ENCODE measurements around the gene OGFR.

Gene OGFR

DNA sequence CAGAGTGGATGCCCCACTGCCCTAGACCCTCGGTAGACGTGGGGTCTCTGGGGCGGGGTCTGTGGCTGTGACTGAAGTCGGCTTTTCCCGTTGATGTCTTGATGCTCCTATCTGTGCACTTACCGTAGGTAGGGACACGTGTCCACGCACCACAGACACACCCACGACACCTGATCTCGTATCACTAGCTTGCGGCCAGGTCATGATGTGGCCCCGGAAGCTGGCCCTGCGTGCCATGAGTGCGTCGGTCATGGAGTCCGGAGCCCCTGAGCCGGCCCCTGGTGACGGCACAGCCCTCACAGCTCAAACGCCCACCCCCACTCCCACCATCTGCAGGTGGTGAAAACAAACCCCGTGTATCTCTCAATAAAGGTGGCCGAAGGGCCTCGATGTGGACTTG is 42.3 kb upstream of the OGFR start:
- Histone ChIP-seq H3K4me1 (ENCODE audit: control insufficient read depth, insufficient read depth, low read length, poor library complexity, severe bottlenecking) (no peaks in the 10 kb centered on the region), H3K27ac (ENCODE audit: insufficient read depth, low read length, poor library complexity, severe bottlenecking) (no peak overlapping the region), H3K9me3 (ENCODE audit: control insufficient read depth, low read length) (no peaks in the 10 kb centered on the region), H3K4me3 (ENCODE audit: insufficient read depth, low read depth, low read length, poor library complexity, severe bottlenecking) (no peak overlapping the region), H3K36me3 (ENCODE audit: control insufficient read depth, insufficient read depth, low read length) (no peaks in the 10 kb centered on the region), H3K27me3 (replicated peaks; ENCODE audit: control insufficient read depth, insufficient read depth, low read length, poor library complexity, severe bottlenecking) (no peaks in the 10 kb centered on the region)
- no peak for DNase-seq

DNA sequence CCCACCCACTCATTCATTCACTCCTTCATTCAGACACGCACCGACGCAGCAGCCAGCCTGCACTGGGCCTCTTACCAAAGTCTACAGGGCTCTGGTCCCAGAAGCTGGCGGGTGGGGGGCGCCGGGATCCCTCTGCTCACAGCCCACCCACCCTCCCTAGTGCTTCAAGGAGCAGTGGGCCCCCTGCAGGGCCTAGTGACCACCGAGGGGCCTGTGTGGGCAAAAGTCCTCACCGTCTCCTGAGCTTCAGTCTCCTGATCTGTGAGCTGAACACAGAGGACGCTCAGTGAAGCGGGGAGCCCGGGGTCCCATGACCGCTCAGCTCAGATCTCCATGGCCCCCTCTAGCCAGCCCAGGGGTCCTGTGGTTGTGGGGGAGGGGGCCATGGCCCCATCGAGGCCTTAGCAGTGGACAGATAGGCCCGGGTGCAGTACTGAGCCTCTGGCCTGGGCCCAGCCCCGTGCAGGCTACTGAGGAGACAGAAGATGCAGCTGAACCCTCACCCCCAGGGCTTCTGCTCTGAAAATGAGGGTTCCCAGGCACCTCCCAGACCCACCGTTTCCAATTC is 41.8 kb upstream of the OGFR start:
- Histone ChIP-seq H3K27ac (ENCODE audit: insufficient read depth, low read length, poor library complexity, severe bottlenecking) (no peak overlapping the region), H3K27me3 (replicated peaks; ENCODE audit: control insufficient read depth, insufficient read depth, low read length, poor library complexity, severe bottlenecking) (no peaks in the 10 kb centered on the region), H3K9me3 (ENCODE audit: control insufficient read depth, low read length) (no peaks in the 10 kb centered on the region), H3K4me3 (ENCODE audit: insufficient read depth, low read depth, low read length, poor library complexity, severe bottlenecking) (no peak overlapping the region), H3K4me1 (ENCODE audit: control insufficient read depth, insufficient read depth, low read length, poor library complexity, severe bottlenecking) (no peaks in the 10 kb centered on the region), H3K36me3 (ENCODE audit: control insufficient read depth, insufficient read depth, low read length) (no peaks in the 10 kb centered on the region)
- no peak for DNase-seq

DNA sequence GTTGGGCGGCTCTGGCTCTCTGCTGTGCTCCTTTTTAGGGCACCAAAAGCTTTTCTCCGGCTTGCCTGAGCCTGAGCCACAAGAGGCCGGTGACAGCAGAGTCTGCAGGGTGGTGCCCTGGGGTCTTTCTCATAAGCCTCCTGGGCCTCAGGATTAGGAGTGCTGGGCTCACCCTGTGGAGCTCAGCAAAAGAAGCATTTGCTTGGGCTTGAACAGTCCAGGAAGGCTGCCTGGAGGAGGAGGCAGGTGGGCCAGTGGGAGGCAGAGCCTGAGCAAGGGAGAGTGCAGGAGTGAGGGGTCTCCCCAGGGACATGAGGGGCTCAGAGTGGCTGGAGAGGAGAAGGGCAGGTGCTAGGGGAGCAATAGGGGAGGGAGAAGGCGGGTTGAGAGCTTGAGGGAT is 41.2 kb upstream of the OGFR start:
- Histone ChIP-seq H3K27me3 (replicated peaks; ENCODE audit: control insufficient read depth, insufficient read depth, low read length, poor library complexity, severe bottlenecking) (no peaks in the 10 kb centered on the region), H3K4me1 (ENCODE audit: control insufficient read depth, insufficient read depth, low read length, poor library complexity, severe bottlenecking) (no peaks in the 10 kb centered on the region)

DNA sequence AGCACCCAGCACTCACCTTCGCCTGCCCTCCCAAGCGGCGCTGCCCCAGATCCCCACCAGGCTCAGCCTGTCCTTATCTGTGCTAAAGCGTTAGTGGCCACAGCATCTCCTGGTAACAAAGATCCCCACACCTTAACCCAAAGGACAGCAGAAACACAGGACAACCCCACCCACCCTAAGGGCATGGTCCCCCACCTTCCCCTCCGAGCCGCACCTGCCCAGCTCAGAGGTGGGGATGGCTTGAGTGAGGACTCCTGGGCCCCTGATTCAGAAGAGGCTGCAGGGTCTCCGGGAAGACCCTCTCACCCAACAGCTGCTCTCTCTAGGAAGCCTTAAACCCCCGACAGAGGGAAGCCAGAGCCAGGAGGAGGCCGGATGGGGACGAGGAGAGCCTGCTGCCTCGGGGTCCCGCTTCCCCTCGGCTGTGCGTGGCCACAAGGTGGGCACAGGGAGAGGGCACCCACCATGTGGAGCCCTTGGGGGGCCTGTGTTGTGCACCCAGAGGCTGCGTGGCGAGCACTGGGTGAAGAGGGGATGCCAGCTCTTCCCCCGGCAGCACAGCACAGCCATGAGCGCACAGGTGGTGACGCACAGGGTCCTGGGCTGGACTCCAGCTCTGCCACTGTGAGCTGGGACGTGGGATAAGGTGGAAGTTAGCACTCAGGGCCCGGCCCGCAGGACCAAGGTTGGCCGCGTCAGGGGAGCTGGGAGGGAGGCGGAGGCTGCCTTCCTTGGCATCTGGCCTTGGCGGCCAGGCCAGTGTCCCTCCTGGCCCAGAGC is 40.3 kb upstream of the OGFR start:
- no peaks in the 10 kb centered on the region for H3K9me3 ChIP-seq (ENCODE audit: control insufficient read depth, low read length)
- H3K27ac ChIP-seq (ENCODE audit: insufficient read depth, low read length, poor library complexity, severe bottlenecking): no peak overlapping the region
- H3K4me1 ChIP-seq (ENCODE audit: control insufficient read depth, insufficient read depth, low read length, poor library complexity, severe bottlenecking): no peaks in the 10 kb centered on the region
- H3K36me3 ChIP-seq (ENCODE audit: control insufficient read depth, insufficient read depth, low read length): no peaks in the 10 kb centered on the region
- no peak overlapping the region for H3K4me3 ChIP-seq (ENCODE audit: insufficient read depth, low read depth, low read length, poor library complexity, severe bottlenecking)
- no peaks in the 10 kb centered on the region for H3K27me3 ChIP-seq (replicated peaks; ENCODE audit: control insufficient read depth, insufficient read depth, low read length, poor library complexity, severe bottlenecking)
- no peak for DNase-seq

More for the DNA sequence above, 41.2 kb upstream of the OGFR start:
- Histone ChIP-seq H3K36me3 (ENCODE audit: control insufficient read depth, insufficient read depth, low read length) (no peaks in the 10 kb centered on the region), H3K4me3 (ENCODE audit: insufficient read depth, low read depth, low read length, poor library complexity, severe bottlenecking) (no peak overlapping the region), H3K9me3 (ENCODE audit: control insufficient read depth, low read length) (no peaks in the 10 kb centered on the region), H3K27ac (ENCODE audit: insufficient read depth, low read length, poor library complexity, severe bottlenecking) (no peak overlapping the region)
- DNase-seq: no peak

DNA sequence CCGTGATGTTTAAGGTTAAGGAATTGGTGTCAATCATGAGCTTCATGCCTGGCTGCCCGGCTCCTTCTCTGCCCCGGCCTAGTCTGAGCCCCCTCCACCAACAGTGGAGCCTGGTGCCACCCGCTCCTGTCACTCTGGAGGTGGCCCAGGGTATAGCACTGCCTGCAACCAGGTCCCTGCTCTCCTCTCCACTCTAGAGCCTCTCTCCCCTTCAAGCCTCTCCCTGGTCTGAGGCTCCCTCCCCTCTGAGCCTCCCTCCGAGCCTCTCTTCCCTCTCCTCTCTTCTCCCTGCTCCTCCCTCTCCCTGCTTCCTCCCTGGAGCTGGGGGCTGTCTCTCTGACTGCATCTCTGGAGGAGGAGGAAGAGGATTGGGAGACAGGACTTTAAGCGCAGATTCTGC is 39.6 kb upstream of the OGFR start:
- Histone ChIP-seq H3K4me1 (ENCODE audit: control insufficient read depth, insufficient read depth, low read length, poor library complexity, severe bottlenecking) (no peaks in the 10 kb centered on the region), H3K36me3 (ENCODE audit: control insufficient read depth, insufficient read depth, low read length) (no peaks in the 10 kb centered on the region), H3K9me3 (ENCODE audit: control insufficient read depth, low read length) (no peaks in the 10 kb centered on the region), H3K27ac (ENCODE audit: insufficient read depth, low read length, poor library complexity, severe bottlenecking) (no peak overlapping the region), H3K27me3 (replicated peaks; ENCODE audit: control insufficient read depth, insufficient read depth, low read length, poor library complexity, severe bottlenecking) (no peaks in the 10 kb centered on the region), H3K4me3 (ENCODE audit: insufficient read depth, low read depth, low read length, poor library complexity, severe bottlenecking) (no peak overlapping the region)
- DNase-seq: no peak

DNA sequence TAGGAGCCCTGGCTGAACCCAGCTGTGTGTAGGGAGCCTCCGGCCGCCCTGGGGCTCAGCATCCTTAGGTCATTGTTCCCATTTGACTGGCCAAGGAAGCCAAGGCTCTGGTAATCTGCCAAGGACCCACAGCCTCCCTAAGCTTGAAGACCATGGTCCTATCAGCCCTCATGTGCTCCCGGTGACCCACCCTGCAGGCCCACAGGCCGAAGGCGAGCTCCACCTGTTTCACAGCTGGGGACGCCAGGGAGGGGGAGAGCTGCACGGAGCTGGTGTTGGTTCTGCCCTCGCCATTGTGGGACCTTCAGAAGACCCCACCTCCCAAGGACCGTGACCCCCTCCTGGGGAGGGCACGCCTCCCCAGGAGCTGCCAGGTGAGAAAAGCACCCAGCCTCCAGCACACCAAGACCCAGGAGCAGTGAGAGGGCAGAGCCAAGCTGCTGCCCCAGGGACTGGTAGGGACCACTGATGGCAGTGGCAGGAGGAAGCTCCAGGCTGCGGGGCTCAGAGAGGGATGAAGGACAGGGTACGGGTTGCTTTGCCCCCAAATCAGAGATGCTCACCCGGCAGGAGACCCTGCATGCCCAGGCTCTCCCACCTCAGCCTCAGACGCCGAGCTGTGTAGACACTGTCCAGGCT is 39.1 kb upstream of the OGFR start:
- Histone ChIP-seq H3K9me3 (ENCODE audit: control insufficient read depth, low read length) (no peaks in the 10 kb centered on the region), H3K4me1 (ENCODE audit: control insufficient read depth, insufficient read depth, low read length, poor library complexity, severe bottlenecking) (no peaks in the 10 kb centered on the region), H3K27me3 (replicated peaks; ENCODE audit: control insufficient read depth, insufficient read depth, low read length, poor library complexity, severe bottlenecking) (no peaks in the 10 kb centered on the region), H3K27ac (ENCODE audit: insufficient read depth, low read length, poor library complexity, severe bottlenecking) (no peak overlapping the region), H3K36me3 (ENCODE audit: control insufficient read depth, insufficient read depth, low read length) (no peaks in the 10 kb centered on the region), H3K4me3 (ENCODE audit: insufficient read depth, low read depth, low read length, poor library complexity, severe bottlenecking) (no peak overlapping the region)
- no peak for DNase-seq

DNA sequence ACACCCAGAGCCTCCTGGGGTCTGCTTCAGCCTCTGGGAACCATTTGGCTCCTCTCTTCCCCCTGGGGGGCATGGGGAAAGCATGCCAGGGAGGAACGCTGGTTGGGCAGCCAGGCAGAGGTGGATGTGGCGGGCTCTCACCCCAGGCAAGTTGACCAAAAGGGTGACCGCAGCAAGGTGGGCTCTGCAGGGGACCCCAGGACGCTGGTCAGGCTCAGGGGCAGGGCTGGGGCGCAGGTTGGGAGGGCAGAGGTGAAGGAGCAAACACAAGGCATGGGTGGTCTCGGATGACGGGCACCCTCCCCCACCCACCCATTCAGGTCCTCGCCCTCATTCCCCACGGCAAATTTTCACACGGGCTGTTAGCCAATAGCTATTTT is 38.6 kb upstream of the OGFR start:
- no peaks in the 10 kb centered on the region for H3K27me3 ChIP-seq (replicated peaks; ENCODE audit: control insufficient read depth, insufficient read depth, low read length, poor library complexity, severe bottlenecking)

DNA sequence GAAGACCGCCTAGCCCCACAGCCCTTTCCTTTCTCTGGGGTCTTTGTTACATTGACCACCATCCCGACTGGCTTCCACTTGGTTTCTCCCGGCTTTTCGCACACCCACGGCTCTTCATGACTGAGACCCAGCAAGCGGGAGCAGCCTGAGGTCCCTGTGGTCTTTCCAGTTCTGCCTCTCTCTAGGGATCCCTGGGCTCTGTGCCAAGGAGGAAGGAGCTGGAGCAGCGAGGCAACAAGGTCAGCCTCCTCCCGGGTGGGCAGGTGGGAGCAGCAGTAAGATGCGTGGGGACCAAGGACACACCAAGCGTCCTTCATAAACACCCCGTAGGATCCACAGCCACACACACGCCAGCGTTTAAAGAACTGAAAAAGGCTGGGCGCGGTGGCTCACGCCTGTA is 37.9 kb upstream of the OGFR start:
- Histone ChIP-seq H3K27me3 (replicated peaks; ENCODE audit: control insufficient read depth, insufficient read depth, low read length, poor library complexity, severe bottlenecking) (no peaks in the 10 kb centered on the region), H3K27ac (ENCODE audit: insufficient read depth, low read length, poor library complexity, severe bottlenecking) (no peak overlapping the region), H3K4me3 (ENCODE audit: insufficient read depth, low read depth, low read length, poor library complexity, severe bottlenecking) (no peak overlapping the region), H3K36me3 (ENCODE audit: control insufficient read depth, insufficient read depth, low read length) (no peaks in the 10 kb centered on the region), H3K4me1 (ENCODE audit: control insufficient read depth, insufficient read depth, low read length, poor library complexity, severe bottlenecking) (no peaks in the 10 kb centered on the region), H3K9me3 (ENCODE audit: control insufficient read depth, low read length) (no peaks in the 10 kb centered on the region)
- no peak for DNase-seq

More for the DNA sequence above, 38.6 kb upstream of the OGFR start:
- Histone ChIP-seq H3K9me3 (ENCODE audit: control insufficient read depth, low read length) (no peaks in the 10 kb centered on the region), H3K36me3 (ENCODE audit: control insufficient read depth, insufficient read depth, low read length) (no peaks in the 10 kb centered on the region), H3K4me3 (ENCODE audit: insufficient read depth, low read depth, low read length, poor library complexity, severe bottlenecking) (no peak overlapping the region), H3K4me1 (ENCODE audit: control insufficient read depth, insufficient read depth, low read length, poor library complexity, severe bottlenecking) (no peaks in the 10 kb centered on the region), H3K27ac (ENCODE audit: insufficient read depth, low read length, poor library complexity, severe bottlenecking) (no peak overlapping the region)
- no peak for DNase-seq

DNA sequence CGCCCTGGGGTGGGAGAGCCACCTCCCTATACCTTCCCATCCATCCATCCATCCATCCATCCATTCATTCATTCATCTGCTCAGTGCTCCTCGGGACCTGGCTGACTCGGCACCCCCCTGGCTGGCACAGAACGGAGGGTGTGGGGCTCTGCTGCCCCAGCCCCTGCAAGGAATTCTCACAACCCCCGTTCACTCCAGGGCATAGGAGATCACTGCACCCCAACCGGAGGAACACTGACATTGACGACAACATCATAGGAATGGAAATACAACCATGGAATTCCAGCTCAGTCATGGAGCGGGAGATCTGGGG is 36.4 kb upstream of the OGFR start:
- Histone ChIP-seq H3K36me3 (ENCODE audit: control insufficient read depth, insufficient read depth, low read length) (no peaks in the 10 kb centered on the region), H3K27me3 (replicated peaks; ENCODE audit: control insufficient read depth, insufficient read depth, low read length, poor library complexity, severe bottlenecking) (no peaks in the 10 kb centered on the region)
- no peak for DNase-seq

DNA sequence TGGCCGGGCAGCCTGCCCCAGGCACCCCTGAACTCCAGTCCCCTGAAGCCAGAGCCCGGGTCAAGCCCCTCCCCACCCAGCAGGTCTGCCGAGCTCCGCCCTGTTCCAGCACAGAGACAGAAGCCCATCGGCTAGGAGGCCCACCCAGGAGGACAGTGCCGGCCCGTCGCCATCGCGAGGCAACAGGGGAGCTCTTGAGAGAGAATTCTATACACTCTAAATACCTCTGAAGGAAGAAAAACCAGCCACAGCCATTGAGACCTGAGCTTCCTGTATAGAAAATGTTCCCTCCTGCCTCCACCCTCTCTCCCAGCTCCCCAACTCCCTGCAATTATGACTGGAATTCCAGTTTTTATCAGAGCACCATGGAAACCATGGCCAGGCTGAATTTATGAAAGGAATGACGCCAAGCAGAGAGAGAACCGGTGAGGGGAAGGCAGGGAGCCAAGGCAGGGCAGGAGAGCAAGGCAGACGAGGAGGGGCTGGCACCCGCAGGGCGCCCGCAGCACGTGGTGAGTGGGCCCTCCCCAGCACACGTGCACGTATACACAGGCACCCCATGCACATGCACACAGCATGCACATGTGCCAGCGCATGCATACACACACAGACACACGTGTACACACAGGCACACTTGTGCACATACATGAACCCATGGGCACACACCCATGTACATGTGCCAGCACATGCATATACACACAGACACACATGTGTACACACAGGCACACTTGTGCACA is 35.9 kb upstream of the OGFR start:
- no peak overlapping the region for H3K4me3 ChIP-seq (ENCODE audit: insufficient read depth, low read depth, low read length, poor library complexity, severe bottlenecking)
- no peaks in the 10 kb centered on the region for H3K4me1 ChIP-seq (ENCODE audit: control insufficient read depth, insufficient read depth, low read length, poor library complexity, severe bottlenecking)
- no peak overlapping the region for H3K27ac ChIP-seq (ENCODE audit: insufficient read depth, low read length, poor library complexity, severe bottlenecking)
- H3K9me3 ChIP-seq (ENCODE audit: control insufficient read depth, low read length): no peaks in the 10 kb centered on the region
- no peaks in the 10 kb centered on the region for H3K36me3 ChIP-seq (ENCODE audit: control insufficient read depth, insufficient read depth, low read length)
- no peaks in the 10 kb centered on the region for H3K27me3 ChIP-seq (replicated peaks; ENCODE audit: control insufficient read depth, insufficient read depth, low read length, poor library complexity, severe bottlenecking)
- no peak for DNase-seq

More for the DNA sequence above, 36.4 kb upstream of the OGFR start:
- H3K9me3 ChIP-seq (ENCODE audit: control insufficient read depth, low read length): no peaks in the 10 kb centered on the region
- H3K4me1 ChIP-seq (ENCODE audit: control insufficient read depth, insufficient read depth, low read length, poor library complexity, severe bottlenecking): no peaks in the 10 kb centered on the region
- H3K4me3 ChIP-seq (ENCODE audit: insufficient read depth, low read depth, low read length, poor library complexity, severe bottlenecking): no peak overlapping the region
- H3K27ac ChIP-seq (ENCODE audit: insufficient read depth, low read length, poor library complexity, severe bottlenecking): no peak overlapping the region
